H54 (cell line): ENCODE results near the gene MYADM.

Source experiments
- DNase-seq: peaks from one replicate; pipeline ENCODE4 v3.0.0; 2011; ENCODE audit warnings: low spot score, mixed read lengths; ENCODE audit not compliant: insufficient read length
- FAIRE-seq: peaks from 3 replicates; lab custom pipeline; 2011; peaks lifted over from hg19 to GRCh38; lab: Jason Lieb, UNC
- POLR2A ChIP-seq: IDR thresholded peaks from 2 replicates; pipeline ENCODE4 v1.6.1; 2011; ENCODE audit warnings: low read depth, mild to moderate bottlenecking, low read length

Gene MYADM

GRCh38 chr19:53874606-53874990 is 6.9 kb downstream of the MYADM start:
- no peak for TF ChIP-seq POLR2A
- FAIRE-seq (no peak), DNase-seq (no peak)

- no peak for DNase-seq
- FAIRE-seq = no peak
- no peak for TF ChIP-seq POLR2A
These were observed 8.1 kb downstream of the MYADM start for GRCh38 chr19:53875602-53876325.

DNA sequence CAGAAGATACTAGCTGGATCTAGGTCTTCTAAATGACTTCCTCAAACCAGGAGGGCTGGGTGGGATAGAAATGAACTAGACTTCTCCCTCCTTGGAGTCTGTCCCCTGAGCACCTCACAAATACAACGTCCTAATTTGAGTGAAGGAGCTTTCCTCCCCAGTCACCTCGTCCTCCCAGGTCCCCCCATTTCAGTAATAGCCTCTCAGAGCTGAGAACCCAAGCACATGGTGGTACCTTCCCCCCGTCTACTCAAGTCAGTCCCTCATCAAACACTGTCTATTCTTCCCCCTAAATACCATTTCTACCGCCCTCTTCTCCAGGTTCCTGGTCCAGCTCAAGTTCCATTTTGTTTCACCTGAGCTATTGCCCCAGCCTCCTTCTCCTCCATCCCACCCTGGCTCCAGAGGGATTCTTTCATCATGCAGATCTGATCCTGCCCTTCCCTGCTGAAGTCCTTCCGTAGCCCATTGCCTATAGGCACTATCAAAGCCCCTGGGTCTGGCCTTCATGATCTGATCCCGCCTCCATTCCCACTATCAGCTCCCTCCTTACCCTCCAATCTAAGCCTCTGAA is 9.1 kb downstream of the MYADM start:
- no peak for TF ChIP-seq POLR2A
- no peak for DNase-seq
- no peak for FAIRE-seq

DNA sequence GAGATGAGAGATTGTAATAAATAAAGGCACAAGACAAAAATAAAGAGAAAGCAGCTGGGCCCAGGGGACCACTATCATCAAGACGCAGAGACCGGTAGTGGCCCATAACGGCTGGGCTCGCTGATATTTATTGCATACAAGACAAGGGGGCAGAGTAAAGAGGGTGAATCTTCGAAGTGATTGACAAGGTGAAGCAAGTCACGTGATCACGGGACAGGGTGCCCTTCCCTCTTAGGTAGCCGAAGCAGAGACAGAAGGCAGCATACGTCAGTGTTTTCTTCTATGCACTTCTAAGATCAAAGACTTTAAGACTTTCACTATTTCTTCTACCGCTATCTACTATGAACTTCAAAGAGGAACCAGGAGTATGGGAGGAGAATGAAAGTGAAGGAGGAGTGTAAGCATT is 9.7 kb downstream of the MYADM start:
- no peak for TF ChIP-seq POLR2A
- FAIRE-seq = no peak
- DNase-seq = no peak

GRCh38 chr19:53878776-53879139 is 11.1 kb downstream of the MYADM start:
- TF ChIP-seq POLR2A = no peak
- FAIRE-seq = no peak
- DNase-seq = no peak

DNA sequence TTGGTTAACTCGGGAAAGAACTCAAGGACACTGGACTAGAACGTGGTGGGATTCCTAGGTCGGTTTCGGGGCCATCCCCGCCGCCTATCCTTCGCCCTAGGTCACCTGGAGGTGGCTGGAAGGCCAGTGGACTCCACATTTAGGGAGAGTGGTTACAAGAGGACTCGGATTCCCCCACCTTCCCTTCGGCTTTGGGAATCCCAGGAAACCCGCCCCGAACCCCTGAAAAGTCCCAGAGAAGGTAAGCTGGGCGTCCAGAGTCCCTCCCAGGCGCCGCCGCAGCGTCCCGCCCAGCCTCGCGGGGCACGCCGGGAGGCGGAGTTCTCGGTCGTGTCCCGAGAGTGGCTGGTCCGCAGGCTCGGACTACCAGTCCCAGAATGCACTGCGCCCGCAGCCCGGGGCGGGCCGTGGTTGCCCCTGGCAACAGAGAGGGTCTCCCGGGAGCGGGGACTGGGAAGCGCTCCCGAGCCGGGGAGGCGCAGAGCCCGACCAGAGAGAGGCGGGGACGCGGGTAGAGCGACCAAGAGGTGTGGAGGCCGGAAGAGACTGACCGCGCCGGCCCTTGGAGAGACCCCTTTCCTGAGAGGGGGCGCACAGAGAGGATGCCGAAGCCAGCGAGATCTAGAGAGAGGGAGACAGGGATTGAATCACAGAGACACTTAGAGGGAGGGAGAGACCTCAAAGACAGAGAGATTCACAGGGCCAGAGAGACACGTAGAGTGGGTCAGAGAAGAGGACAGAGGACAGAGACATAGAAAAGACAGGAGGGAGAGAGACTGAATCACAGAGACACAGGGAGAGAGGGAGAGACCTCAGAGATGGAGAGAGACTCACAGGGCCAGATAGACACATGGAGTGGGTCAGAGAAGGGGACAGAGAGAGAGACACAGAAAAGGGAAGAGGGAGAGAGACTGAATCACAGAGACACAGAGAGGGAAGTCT is 11.7 kb downstream of the MYADM start:
- FAIRE-seq (peak; percentile 15), DNase-seq (peak; percentile 95)
- no peak for TF ChIP-seq POLR2A

DNA sequence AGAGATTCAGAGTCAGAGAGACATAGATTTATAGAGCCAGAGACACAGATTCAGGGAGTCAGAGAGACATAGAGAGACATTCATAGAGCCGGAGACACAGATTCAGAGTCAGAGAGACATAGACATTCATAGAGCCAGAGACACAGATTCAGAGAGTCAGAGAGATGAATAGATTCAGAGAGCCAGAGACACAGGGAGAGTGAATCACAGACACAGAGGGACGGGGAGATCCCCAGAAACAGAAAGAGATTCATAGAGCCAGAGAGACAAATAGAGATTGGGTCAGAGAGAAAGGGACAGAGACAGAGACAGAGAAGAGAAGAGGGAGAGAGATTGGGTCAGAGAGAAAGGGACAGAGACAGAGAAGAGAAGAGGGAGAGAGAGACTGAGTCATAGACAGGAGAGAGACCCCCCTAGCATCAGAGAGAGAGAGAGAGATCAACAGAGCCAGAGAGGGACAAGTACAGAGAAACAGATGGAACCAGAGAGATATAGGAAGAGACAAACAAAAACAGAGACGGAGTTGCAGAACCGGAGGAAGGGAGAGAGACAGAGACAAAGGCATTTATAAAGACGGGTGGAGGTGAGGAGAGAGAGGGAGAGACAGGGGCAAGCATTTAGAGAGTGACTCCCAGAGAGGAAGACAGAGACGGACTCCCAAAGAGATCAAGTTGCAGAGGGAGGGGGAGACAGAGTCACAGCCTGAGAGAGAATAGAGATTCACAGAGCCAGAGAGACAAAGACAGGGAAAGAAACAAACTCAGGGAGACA is 13.2 kb downstream of the MYADM start:
- DNase-seq = no peak
- TF ChIP-seq POLR2A = no peak
- FAIRE-seq = no peak

GRCh38 chr19:53881482-53882390 is 14.1 kb downstream of the MYADM start, which contains the start of gene PRKCG:
TSS of gene PRKCG (plus strand) at chr19:53882197. CDS start at chr19:53882495, 298 bp downstream.
- peak; percentile 56 for DNase-seq
- TF ChIP-seq POLR2A = no peak
- no peak for FAIRE-seq

DNA sequence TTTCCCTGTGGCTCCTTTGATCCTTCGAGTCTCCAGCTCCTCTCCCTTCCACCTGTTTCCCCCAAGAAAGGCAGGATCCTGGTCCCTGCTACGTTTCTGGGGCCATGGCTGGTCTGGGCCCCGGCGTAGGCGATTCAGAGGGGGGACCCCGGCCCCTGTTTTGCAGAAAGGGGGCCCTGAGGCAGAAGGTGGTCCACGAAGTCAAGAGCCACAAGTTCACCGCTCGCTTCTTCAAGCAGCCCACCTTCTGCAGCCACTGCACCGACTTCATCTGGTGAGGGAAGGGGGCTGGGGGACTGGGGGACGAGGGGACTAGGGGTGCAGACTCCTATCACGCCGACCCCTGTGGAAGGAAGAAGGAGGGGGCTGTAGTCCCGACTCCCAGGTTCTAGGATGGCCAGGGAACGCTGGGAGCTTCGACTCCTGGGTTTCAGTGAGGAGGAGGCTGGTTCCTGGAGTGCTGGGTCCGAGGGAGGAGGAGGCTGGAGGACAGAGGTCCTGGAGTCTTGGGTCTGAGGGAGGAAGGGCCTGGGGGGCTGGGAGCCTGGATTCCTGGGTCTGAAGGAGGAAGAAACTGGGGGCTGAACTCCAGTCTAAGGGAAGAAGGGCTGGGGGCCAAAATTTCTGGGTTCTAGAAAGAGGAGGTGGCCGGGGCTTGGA is 14.8 kb downstream of the MYADM start:
- FAIRE-seq (no peak), DNase-seq (no peak)
- TF ChIP-seq POLR2A = no peak

- DNase-seq (no peak), FAIRE-seq (no peak)
These were observed 15.6 kb downstream of the MYADM start for GRCh38 chr19:53883231-53883661.

DNA sequence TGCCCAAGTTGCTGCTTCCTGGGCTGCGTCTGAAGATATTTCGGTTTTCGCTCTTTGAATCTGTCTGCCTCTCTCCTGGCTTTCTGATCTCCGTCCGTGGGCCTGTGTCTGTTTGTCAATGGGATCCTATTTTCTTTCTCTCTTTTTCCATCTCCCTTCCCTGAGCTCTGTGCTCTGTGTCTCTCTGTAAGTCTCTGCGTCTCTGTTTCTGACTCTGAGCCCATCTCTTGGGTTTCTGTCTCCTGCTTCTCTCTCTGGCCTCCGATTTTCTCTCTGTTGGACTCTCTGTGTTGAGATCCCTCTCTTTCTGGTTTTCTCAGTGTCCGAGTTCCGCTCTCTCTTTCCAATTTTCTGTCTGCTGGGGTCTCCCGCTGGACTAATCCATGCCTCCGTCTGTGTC is 16.1 kb downstream of the MYADM start:
- DNase-seq (no peak), FAIRE-seq (no peak)
- TF ChIP-seq POLR2A = no peak

More at GRCh38 chr19:53883231-53883661, 15.6 kb downstream of the MYADM start:
- TF ChIP-seq POLR2A = no peak

GRCh38 chr19:53884256-53884655 is 16.6 kb downstream of the MYADM start:
- FAIRE-seq (no peak), DNase-seq (no peak)
- no peak for TF ChIP-seq POLR2A
